ENCODE measurements around the gene SMYD4.

DNA sequence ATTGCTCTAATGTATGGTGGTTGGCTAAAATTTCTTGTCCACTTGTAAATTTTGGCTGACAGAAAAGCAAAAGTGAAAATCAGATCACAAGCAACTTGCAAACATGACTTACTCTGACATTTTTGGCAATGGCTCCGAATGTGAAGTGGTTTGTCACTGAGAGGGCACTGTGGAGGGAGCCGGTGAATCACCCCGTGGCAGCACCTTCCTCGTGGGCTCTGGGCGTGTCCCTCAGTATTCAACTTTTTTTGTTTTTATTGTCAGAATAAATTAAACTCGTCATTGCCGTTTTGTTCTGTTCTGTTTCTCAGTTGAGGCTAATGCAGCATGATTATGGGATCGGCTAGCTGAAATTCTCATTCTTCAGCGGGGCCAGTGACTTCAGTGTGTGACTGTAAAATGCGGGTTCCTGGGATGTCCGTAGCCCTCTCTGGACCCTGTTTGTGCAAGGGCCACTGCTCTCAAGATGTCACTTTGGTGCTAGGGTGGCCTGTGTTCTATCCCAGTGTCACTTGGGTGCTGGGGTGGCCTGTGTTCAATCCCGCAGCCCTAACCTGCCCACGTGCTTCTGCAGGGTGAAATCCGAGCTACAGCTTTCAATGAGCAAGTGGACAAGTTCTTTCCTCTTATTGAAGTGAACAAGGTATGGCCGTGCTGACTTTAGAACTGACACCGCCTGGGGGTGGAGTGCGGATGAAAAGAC is 48.9 kb upstream of the SMYD4 start:
- TF ChIP-seq YY1 (IDR thresholded peaks at IDR 0.05; ENCODE audit: insufficient read depth, insufficient read length) (no peak), ZNF274 (IDR thresholded peaks at IDR 0.05; ENCODE audit: low read depth, low read length) (no peak)
